ENCODE measurements around the gene UPB1.

The UPB1 gene

GRCh38 chr22:24567668-24568067 is 72.5 kb downstream of the UPB1 start:
- DNase-seq = no peak

- DNase-seq = no peak
These were observed 76.1 kb downstream of the UPB1 start for GRCh38 chr22:24571266-24571665.

- DNase-seq = no peak
These were observed 81.6 kb downstream of the UPB1 start for GRCh38 chr22:24576778-24577177.

All from GDM1 (cell line).